Thoracic aorta (tissue), 2 donors: Measurements from ENCODE around the gene CRABP1. TPM values are rescaled to one million over a fixed set of nuclear protein-coding genes. Genes with fewer than 3 reads are reported as not detected.

Source experiments
- ATAC-seq: fragments of 150-250 bp; one replicate; pipeline ENCODE4 v1.8.0; 2017; ENCODE audit warnings: low read depth; ENCODE audit not compliant: insufficient number of reproducible peaks, low FRiP score
- DNase-seq: peaks from one replicate; pipeline ENCODE4 v3.0.0-alpha.2; 2020; ENCODE audit warnings: low spot score
- H3K27ac ChIP-seq, 2 donors: fragments of 200-600 bp; sonication (generic); 1 replicate in 1 of 2; 2 replicates in 1 of 2; pipeline ENCODE4 v1.5.1; 2016; ENCODE audit warnings: mild to moderate bottlenecking in 2 of 2, moderate library complexity in 2 of 2
- H3K27me3 ChIP-seq: fragments of 200-600 bp; sonication (generic); replicated peaks from 2 replicates; pipeline ENCODE4 v1.6.0; 2016; ENCODE audit warnings: mild to moderate bottlenecking; ENCODE audit not compliant: insufficient read depth
- H3K36me3 ChIP-seq: fragments of 200-600 bp; sonication (generic); one replicate; pipeline ENCODE4 v1.5.1; 2016
- H3K4me1 ChIP-seq, 2 donors: fragments of 200-600 bp; sonication (generic); 1 replicate in 1 of 2; 2 replicates in 1 of 2; pipeline versions ENCODE4 v1.5.1 to v1.6.0; 2016; ENCODE audit warnings: low read depth in 2 of 2, mild to moderate bottlenecking in 1 of 2; ENCODE audit not compliant: control insufficient read depth in 1 of 2
- H3K4me3 ChIP-seq: fragments of 200-600 bp; sonication (generic); 2 replicates; pipeline ENCODE4 v1.5.1; 2016; ENCODE audit warnings: mild to moderate bottlenecking
- H3K9me3 ChIP-seq: fragments of 200-600 bp; sonication (generic); 2 replicates; pipeline ENCODE4 v1.5.1; 2016
- CTCF ChIP-seq: fragments of 200-600 bp; sonication (generic); IDR thresholded peaks from one replicate; pipeline ENCODE4 v1.5.1; 2019; ENCODE audit warnings: antibody characterized with exemption
- total RNA-seq, 2 donors: library from RNA; depleted of rRNA; stranded (reverse); fragments of >200 nt; gene quantifications; one replicate each; pipeline versions ENCODE4 v1.1.0 to v1.2.3, GENCODE V29; 2016

Gene CRABP1
- total RNA-seq, 2 donors from 2014 or later = 5.1 TPM; not detected in 1

- Histone ChIP-seq H3K27ac (no peak overlapping the region), H3K27me3 (no peaks in the 10 kb centered on the region), H3K4me3 (no peak overlapping the region), H3K4me1 (no peaks in the 10 kb centered on the region), H3K9me3 (no peaks in the 10 kb centered on the region), H3K36me3 (no peaks in the 10 kb centered on the region)
- TF ChIP-seq CTCF = no peak
- DNase-seq (no peak), ATAC-seq (no peak)
Observed at GRCh38 chr15:78312536-78312935, 27.6 kb upstream of the CRABP1 start.

GRCh38 chr15:78312957-78313356, 27.2 kb upstream of the CRABP1 start:
- Histone ChIP-seq H3K27ac (no peak overlapping the region), H3K4me1 (no peaks in the 10 kb centered on the region), H3K9me3 (no peaks in the 10 kb centered on the region), H3K27me3 (no peaks in the 10 kb centered on the region), H3K4me3 (no peak overlapping the region), H3K36me3 (no peaks in the 10 kb centered on the region)
- ATAC-seq (no peak), DNase-seq (no peak)
- TF ChIP-seq CTCF = no peak

GRCh38 chr15:78313383-78313782, 26.8 kb upstream of the CRABP1 start:
- no peak overlapping the region for H3K27ac ChIP-seq
- no peak overlapping the region for H3K4me3 ChIP-seq
- DNase-seq (no peak), ATAC-seq (no peak)
- TF ChIP-seq CTCF = no peak
- no peaks in the 10 kb centered on the region for H3K4me1 ChIP-seq
- no peaks in the 10 kb centered on the region for H3K36me3 ChIP-seq
- H3K9me3 ChIP-seq = no peaks in the 10 kb centered on the region
- H3K27me3 ChIP-seq = no peaks in the 10 kb centered on the region

GRCh38 chr15:78314181-78314581, 26.0 kb upstream of the CRABP1 start:
- no peak for TF ChIP-seq CTCF
- Histone ChIP-seq H3K4me1 (no peaks in the 10 kb centered on the region), H3K27me3 (no peaks in the 10 kb centered on the region), H3K9me3 (no peaks in the 10 kb centered on the region), H3K4me3 (no peak overlapping the region), H3K36me3 (no peaks in the 10 kb centered on the region), H3K27ac (no peak overlapping the region)
- no peak for ATAC-seq
- no peak for DNase-seq

- H3K27ac ChIP-seq = no peak overlapping the region
- no peak for DNase-seq
Observed at GRCh38 chr15:78315686-78316282, 24.4 kb upstream of the CRABP1 start.

More at GRCh38 chr15:78315686-78316282, 24.4 kb upstream of the CRABP1 start:
- no peaks in the 10 kb centered on the region for H3K27me3 ChIP-seq
- no peak for TF ChIP-seq CTCF
- no peaks in the 10 kb centered on the region for H3K9me3 ChIP-seq
- no peaks in the 10 kb centered on the region for H3K4me1 ChIP-seq
- H3K4me3 ChIP-seq = no peak overlapping the region
- no peak for ATAC-seq
- H3K36me3 ChIP-seq = no peaks in the 10 kb centered on the region
